K562 (cell line): ENCODE results near the gene COASY. TPM values are rescaled to one million over a fixed set of nuclear protein-coding genes. Genes with fewer than 3 reads are reported as not detected.

ENCODE experiments used
- ATF1 ChIP-seq, 2 experiments: fragments of 450-650 bp in 1 of 2; IDR thresholded peaks; 2 replicates each; pipeline ENCODE4 v1.6.1; 2016; ENCODE audit warnings: missing compliant biosample characterization in 1 of 2, missing genetic modification characterization in 1 of 2
- CAMTA2 ChIP-seq: fragments of 250-450 bp; sonication (Bioruptor Pico); conservative IDR thresholded peaks from 2 replicates; pipeline ENCODE4 v1.5.1; 2022
- CBFA2T3 ChIP-seq: fragments of 450-650 bp; IDR thresholded peaks from 2 replicates; pipeline ENCODE4 v1.6.1; 2017
- CBFB ChIP-seq: sonication (generic); formaldehyde crosslinking; IDR thresholded peaks from 2 replicates; pipeline ENCODE4 v1.4.0; 2020; ENCODE audit warnings: mild to moderate bottlenecking, missing genetic modification reagents
- CBX8 ChIP-seq: fragments of 200-600 bp; sonication (generic); IDR thresholded peaks from 2 replicates; pipeline ENCODE4 v1.6.1; 2012; ENCODE audit warnings: borderline replicate concordance, mixed run types, low read depth, mild to moderate bottlenecking, moderate library complexity, mixed read lengths, low read length, control low read depth, inconsistent platforms; ENCODE audit not compliant: poor library complexity, severe bottlenecking; ENCODE audit errors: extremely low read depth
- EP300 ChIP-seq: IDR thresholded peaks from 2 replicates; pipeline ENCODE4 v1.6.1; 2012; ENCODE audit warnings: low read length, improper control_type of control experiment
- MCM5 ChIP-seq: fragments of 450-650 bp; IDR thresholded peaks from 2 replicates; pipeline ENCODE4 v1.6.1; 2016; ENCODE audit warnings: low read depth
- NFATC3 ChIP-seq: fragments of 450-650 bp; IDR thresholded peaks from 2 replicates; pipeline ENCODE4 v1.6.1; 2017; ENCODE audit warnings: mild to moderate bottlenecking
- NRF1 ChIP-seq, 2 experiments: fragments of 450-650 bp; IDR thresholded peaks in 1 of 2; conservative IDR thresholded peaks in 1 of 2; 2 replicates each; pipeline ENCODE4 v1.6.1; 2014; ENCODE audit warnings: mild to moderate bottlenecking in 2 of 2
- PHF21A ChIP-seq: fragments of 450-650 bp; IDR thresholded peaks from 2 replicates; pipeline ENCODE4 v1.6.1; 2017; ENCODE audit warnings: low read depth, borderline replicate concordance
- POLR3A ChIP-seq: IDR thresholded peaks from 2 replicates; pipeline ENCODE4 v1.6.1; 2011; ENCODE audit warnings: borderline replicate concordance, mild to moderate bottlenecking, moderate library complexity; ENCODE audit not compliant: insufficient read length, insufficient read depth; ENCODE audit errors: extremely low read depth
- SAP30 ChIP-seq: fragments of 200-600 bp; sonication (generic); IDR thresholded peaks from 2 replicates; pipeline ENCODE4 v1.6.1; 2012; ENCODE audit warnings: borderline replicate concordance, low read depth, mild to moderate bottlenecking, moderate library complexity, low read length, control low read depth, inconsistent platforms; ENCODE audit not compliant: insufficient read depth, poor library complexity, severe bottlenecking
- STAG1 ChIP-seq: sonication (generic); formaldehyde crosslinking; IDR thresholded peaks from 2 replicates; pipeline ENCODE4 v1.5.0; 2020; ENCODE audit warnings: missing genetic modification reagents, borderline replicate concordance
- TAF9B ChIP-seq: fragments of 450-650 bp; IDR thresholded peaks from 2 replicates; pipeline ENCODE4 v1.6.1; 2018; ENCODE audit warnings: mild to moderate bottlenecking; ENCODE audit not compliant: partially characterized antibody
- TCF7L2 ChIP-seq: fragments of 150-350 bp; IDR thresholded peaks from 2 replicates; pipeline ENCODE4 v1.6.1; 2016; ENCODE audit warnings: low read depth, mild to moderate bottlenecking, low read length, moderate library complexity
- TEAD1 ChIP-seq, 2 experiments: fragments of 450-650 bp in 1 of 2; sonication (generic) in 1 of 2; formaldehyde crosslinking; IDR thresholded peaks; 2 replicates each; pipeline versions ENCODE4 v1.4.0 to v1.8.0; 2020 to 2022; ENCODE audit warnings: mild to moderate bottlenecking in 2 of 2, missing genetic modification reagents in 1 of 2
- ZFX ChIP-seq: sonication (generic); formaldehyde crosslinking; IDR thresholded peaks from 2 replicates; pipeline ENCODE4 v1.8.0; 2022; ENCODE audit warnings: mild to moderate bottlenecking, missing genetic modification reagents, moderate library complexity
- ZNF12 ChIP-seq: sonication (generic); formaldehyde crosslinking; IDR thresholded peaks from 2 replicates; pipeline ENCODE4 v1.4.0; 2020; ENCODE audit warnings: mild to moderate bottlenecking, missing genetic modification reagents
- ZNF184 ChIP-seq: sonication (generic); formaldehyde crosslinking; IDR thresholded peaks from 2 replicates; pipeline ENCODE4 v1.5.0; 2020; ENCODE audit warnings: missing genetic modification reagents
- ZNF253 ChIP-seq: fragments of 250-450 bp; sonication (Bioruptor Pico); conservative IDR thresholded peaks from 2 replicates; pipeline ENCODE4 v1.6.1; 2021; ENCODE audit warnings: mild to moderate bottlenecking
- ZNF282 ChIP-seq: sonication (generic); formaldehyde crosslinking; IDR thresholded peaks from 2 replicates; pipeline ENCODE4 v1.8.1; 2023; ENCODE audit warnings: missing genetic modification reagents
- polyA plus RNA-seq, 8 experiments: library from polyadenylated mRNA; depleted of rRNA in 4 of 8; stranded (reverse) in 5 of 8; unstranded in 3 of 8; fragments of >200 nt; fragmentation: Nextera tagmentation in 2 of 8; fragmentation: Illumina TruSeq in 1 of 8; extraction: Ambion mirVana in 2 of 8; extraction: Trizol in 1 of 8; gene quantifications; 2 replicates each; pipeline versions ENCODE4 v1.2.1 to v1.2.3, GENCODE V29; 2011 to 2014; ENCODE audit warnings: inconsistent platforms in 1 of 8, missing spikeins in 1 of 8
- total RNA-seq, 7 experiments: library from RNA; depleted of rRNA in 6 of 7; stranded (reverse); fragments of >200 nt in 6 of 7; fragmentation: Illumina TruSeq in 2 of 7; extraction: Trizol in 2 of 7; gene quantifications; 2 replicates each; pipeline versions ENCODE4 v1.2.1 to v1.2.3, GENCODE V29; 2011 to 2021; ENCODE audit warnings: low replicate concordance in 1 of 7
- TF ChIP-seq, protein P1 (sequence below): fragments of 250-450 bp; sonication (Bioruptor Pico); IDR thresholded peaks from 2 replicates; pipeline ENCODE4 v1.9.0; 2021; ENCODE audit warnings: mild to moderate bottlenecking, inconsistent platforms
- TF ChIP-seq, protein P2 (sequence below): fragments of 450-650 bp; formaldehyde crosslinking; IDR thresholded peaks from 2 replicates; pipeline ENCODE4 v1.4.0; 2020; ENCODE audit warnings: mild to moderate bottlenecking, mixed read lengths
- TF ChIP-seq, protein P3 (sequence below): fragments of 450-650 bp; IDR thresholded peaks from 2 replicates; pipeline ENCODE4 v1.6.1; 2016; ENCODE audit warnings: antibody characterized with exemption

Gene COASY
- total and polyA plus RNA-seq, 9 of the 15 experiments (the other 6 are each of a cell fraction or from before 2014, with no cell fraction given) = 25.4 to 175 (median 62.3) TPM

DNA sequence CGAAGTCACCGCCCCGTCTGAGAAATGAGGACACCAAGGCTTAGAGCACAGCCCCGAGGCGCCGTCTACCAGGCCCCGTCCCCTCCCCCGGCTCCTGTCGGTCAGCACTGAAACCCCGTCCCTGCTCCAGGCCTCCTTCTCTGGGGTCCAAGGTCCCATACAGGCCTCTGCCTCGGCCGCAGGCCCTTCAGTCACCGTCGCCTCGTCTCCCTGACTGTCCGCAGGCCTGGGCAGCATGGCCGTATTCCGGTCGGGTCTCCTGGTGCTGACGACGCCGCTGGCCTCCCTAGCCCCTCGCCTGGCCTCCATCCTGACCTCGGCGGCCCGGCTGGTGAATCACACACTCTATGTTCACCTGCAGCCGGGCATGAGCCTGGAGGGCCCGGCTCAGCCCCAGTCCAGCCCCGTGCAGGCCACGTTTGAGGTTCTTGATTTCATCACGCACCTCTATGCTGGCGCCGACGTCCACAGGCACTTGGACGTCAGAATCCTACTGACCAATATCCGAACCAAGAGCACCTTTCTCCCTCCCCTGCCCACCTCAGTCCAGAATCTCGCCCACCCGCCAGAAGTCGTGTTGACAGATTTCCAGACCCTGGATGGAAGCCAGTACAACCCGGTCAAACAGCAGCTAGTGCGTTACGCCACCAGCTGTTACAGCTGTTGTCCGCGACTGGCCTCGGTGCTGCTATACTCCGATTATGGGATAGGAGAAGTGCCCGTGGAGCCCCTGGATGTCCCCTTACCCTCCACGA lies 617 bp downstream of the COASY start (continued):
- 0 out of 2 replicates have a peak, but pooled peaks have one; percentile 14 for TF ChIP-seq CBFA2T3
- TF ChIP-seq CBX8 = no peak
- TF ChIP-seq ZNF253 = no peak
- TF ChIP-seq CAMTA2 (CRISPR knock-in tag) = no peak
- TF ChIP-seq TAF9B = peak; percentile 29
- TF ChIP-seq, protein P1, sequence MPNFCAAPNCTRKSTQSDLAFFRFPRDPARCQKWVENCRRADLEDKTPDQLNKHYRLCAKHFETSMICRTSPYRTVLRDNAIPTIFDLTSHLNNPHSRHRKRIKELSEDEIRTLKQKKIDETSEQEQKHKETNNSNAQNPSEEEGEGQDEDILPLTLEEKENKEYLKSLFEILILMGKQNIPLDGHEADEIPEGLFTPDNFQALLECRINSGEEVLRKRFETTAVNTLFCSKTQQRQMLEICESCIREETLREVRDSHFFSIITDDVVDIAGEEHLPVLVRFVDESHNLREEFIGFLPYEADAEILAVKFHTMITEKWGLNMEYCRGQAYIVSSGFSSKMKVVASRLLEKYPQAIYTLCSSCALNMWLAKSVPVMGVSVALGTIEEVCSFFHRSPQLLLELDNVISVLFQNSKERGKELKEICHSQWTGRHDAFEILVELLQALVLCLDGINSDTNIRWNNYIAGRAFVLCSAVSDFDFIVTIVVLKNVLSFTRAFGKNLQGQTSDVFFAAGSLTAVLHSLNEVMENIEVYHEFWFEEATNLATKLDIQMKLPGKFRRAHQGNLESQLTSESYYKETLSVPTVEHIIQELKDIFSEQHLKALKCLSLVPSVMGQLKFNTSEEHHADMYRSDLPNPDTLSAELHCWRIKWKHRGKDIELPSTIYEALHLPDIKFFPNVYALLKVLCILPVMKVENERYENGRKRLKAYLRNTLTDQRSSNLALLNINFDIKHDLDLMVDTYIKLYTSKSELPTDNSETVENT (CRISPR knock-in tag) = no peak
- TF ChIP-seq EP300 = no peak
- TF ChIP-seq STAG1 = no peak
- TF ChIP-seq MCM5 = no peak
- TF ChIP-seq, protein P2, sequence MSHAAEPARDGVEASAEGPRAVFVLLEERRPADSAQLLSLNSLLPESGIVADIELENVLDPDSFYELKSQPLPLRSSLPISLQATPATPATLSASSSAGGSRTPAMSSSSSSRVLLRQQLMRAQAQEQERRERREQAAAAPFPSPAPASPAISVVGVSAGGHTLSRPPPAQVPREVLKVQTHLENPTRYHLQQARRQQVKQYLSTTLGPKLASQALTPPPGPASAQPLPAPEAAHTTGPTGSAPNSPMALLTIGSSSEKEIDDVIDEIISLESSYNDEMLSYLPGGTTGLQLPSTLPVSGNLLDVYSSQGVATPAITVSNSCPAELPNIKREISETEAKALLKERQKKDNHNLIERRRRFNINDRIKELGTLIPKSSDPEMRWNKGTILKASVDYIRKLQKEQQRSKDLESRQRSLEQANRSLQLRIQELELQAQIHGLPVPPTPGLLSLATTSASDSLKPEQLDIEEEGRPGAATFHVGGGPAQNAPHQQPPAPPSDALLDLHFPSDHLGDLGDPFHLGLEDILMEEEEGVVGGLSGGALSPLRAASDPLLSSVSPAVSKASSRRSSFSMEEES (CRISPR knock-in tag) = no peak
- TF ChIP-seq SAP30 = peak; percentile 6
- TF ChIP-seq ZNF282 (CRISPR knock-in tag) = no peak
- TF ChIP-seq PHF21A = no peak
- TF ChIP-seq TEAD1 (CRISPR knock-in tag; IDR thresholded peaks at IDR 0.05) = no peak
- TF ChIP-seq ZNF184 (CRISPR knock-in tag) = no peak
- no peak for TF ChIP-seq NRF1 (conservative IDR thresholded peaks at IDR 0.05 in 1 of 2, IDR thresholded peaks at IDR 0.05 in 1 of 2)
- no peak for TF ChIP-seq ATF1 (CRISPR knock-in tag; IDR thresholded peaks at IDR 0.05)
- 0 out of 2 replicates have a peak, but pooled peaks have one; percentile 0 for TF ChIP-seq ATF1 (tag; IDR thresholded peaks at IDR 0.05)
- TF ChIP-seq, protein P3, sequence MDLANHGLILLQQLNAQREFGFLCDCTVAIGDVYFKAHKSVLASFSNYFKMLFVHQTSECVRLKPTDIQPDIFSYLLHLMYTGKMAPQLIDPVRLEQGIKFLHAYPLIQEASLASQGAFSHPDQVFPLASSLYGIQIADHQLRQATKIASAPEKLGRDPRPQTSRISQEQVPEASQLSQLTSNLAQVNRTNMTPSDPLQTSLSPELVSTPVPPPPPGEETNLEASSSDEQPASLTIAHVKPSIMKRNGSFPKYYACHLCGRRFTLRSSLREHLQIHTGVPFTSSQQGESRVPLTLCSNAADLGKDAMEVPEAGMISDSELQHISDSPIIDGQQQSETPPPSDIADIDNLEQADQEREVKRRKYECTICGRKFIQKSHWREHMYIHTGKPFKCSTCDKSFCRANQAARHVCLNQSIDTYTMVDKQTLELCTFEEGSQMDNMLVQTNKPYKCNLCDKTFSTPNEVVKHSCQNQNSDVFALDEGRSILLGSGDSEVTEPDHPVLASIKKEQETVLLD = no peak
- no peak for TF ChIP-seq NFATC3
- TF ChIP-seq POLR3A = no peak
- no peak for TF ChIP-seq ZNF12
- no peak for TF ChIP-seq TCF7L2
- no peak for TF ChIP-seq CBFB
- peak; percentile 64 for TF ChIP-seq ZFX
